Measurements from ENCODE around the gene PIGL.

PIGL gene

DNA sequence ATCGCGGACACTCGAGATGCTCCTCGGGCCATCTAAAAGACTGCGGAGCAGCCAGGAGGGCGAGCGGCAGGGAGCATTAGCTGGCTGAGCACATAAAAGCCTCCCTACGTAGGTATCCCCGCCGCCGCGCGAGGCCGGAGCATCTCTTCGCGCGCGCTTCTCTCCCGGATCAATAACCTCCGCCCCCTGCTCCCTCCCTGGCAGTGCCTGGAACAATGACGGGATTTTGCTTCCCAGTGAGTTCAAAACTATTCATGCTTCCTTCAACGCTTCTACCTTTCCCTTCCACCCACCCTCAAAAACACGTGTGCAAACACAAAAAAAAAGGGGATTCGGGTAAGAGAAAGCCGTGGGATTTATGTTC lies 135.3 kb downstream of the PIGL start:
- DNase-seq (ENCODE audit: low read depth in 1 of 2, low spot score in 1 of 2) = peak in 1 of 2 donors; percentile 10

DNA sequence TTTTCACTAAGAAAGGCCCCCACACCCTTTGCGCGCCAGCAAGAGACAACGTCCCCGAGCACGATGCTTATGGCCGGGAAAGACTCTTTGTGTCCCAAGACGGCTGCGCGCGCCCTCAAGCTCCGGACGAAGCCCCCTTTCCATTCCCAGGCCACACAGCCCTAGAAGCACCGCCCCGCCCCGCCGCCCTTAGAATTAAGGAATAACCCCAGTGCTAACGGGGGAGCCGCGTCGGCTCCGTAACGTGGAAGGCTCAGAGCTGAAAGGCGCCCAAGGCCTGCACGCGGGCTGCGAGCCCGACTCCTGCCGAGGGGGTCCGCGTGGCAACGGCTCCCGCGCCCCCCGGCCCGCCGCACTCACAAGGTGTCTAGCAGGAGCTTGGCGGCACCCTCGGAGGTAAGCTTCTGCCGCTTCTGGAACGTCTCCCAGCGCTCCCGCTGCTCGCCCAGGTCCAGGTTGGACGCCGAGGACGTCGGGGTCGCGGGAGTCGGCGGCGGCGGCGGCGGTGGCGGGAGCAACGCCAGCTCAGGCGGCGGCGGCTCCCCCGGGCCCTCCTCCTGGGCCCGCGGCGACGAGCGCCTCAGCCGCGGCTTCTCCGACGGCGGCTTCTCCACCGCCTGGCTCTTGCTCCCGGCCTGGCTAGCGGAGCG lies 135.8 kb downstream of the PIGL start:
- DNase-seq (ENCODE audit: low read depth in 1 of 2, low spot score in 1 of 2) = peak; percentile 11 to 39

- peak in 1 of 2 donors; percentile 42 for DNase-seq (ENCODE audit: low read depth in 1 of 2, low spot score in 1 of 2)
Measured at GRCh38 chr17:16353317-16354174, 136.5 kb downstream of the PIGL start, which contains the start of gene CENPV. CENPV (minus strand) TSS chr17:16353469; CDS start chr17:16353436, 33 bp downstream.

DNA sequence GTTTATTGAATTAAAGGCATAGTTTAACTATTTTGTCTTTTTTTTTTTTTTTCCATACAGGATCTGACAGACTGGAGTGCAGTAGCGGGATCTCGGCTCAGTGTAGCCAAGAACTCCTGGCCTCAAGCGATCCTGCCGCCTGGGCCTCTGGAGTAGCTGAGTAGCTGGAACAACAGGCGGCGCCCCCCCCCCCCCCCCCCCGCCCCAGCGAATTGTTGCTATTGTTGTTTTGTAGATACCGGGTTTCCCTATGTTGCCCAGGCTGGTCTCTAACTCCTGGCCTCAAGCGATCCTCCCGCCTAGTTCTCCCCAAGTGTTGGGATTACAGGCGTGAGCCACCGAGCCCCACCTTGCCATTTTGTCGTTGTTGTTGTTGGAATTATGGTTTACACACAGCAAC lies 137.6 kb downstream of the PIGL start:
- DNase-seq (ENCODE audit: low read depth in 1 of 2, low spot score in 1 of 2) = no peak

DNA sequence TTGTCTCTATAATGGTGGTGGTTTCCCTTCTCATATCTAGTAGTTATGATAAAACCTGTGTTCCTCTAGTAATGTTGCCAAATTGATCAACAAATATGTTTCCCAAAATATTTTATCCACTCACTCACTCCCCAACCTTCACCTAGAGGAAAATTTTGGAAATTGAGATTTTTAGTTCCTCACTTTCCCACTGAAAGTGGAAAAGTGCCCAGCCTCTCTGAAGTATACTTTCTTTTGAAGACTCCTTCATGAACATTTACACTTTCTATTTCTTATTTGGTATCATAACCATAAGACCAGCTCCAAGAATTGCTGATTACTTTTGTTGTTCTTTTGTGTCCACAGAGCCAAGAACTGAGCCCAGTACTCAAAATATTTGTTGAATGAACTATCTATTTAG lies 141.4 kb downstream of the PIGL start:
- no peak for DNase-seq (ENCODE audit: low read depth in 1 of 2, low spot score in 1 of 2)

GRCh38 chr17:16361874-16362273 lies 144.9 kb downstream of the PIGL start:
- no peak for DNase-seq (ENCODE audit: low read depth in 1 of 2, low spot score in 1 of 2)

DNA sequence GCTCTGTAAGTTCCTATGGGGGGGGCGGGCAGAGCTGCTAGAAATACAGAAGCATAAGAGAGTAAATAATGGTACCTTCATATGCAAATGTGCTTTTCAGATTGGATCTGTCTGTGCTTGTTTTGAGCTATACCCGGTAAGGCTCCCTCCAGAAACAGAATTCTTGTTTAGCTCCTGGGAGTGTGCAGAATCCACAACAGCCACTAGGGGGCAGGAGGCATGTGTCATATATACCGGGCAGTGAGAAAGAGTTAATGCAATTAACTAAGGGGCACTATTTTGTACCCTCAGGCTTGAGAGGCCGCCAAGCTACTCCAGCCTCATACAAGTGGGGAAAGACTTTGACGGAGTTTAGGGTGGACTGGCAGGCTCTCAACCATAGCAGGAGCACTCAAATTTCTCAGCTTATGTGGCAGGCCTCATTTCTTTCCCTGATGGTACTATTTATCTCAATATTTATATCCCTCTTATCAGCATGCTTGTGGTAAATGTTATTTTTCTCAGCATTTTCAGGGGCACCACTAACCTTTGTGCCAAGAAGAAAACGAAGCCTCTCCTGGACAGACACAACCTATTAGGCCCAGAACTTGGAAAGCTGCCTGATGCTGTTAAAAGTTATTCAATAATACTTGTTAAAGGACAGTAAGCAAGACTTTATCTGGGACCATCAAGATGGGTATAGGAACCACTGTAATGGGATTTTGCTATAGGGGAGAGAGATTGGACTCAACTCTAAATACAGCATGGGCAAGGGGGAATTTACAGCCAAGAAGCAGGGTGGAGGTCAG lies 146.9 kb downstream of the PIGL start:
- peak; percentile 43 to 76 for DNase-seq (ENCODE audit: low read depth in 1 of 2, low spot score in 1 of 2)

DNA sequence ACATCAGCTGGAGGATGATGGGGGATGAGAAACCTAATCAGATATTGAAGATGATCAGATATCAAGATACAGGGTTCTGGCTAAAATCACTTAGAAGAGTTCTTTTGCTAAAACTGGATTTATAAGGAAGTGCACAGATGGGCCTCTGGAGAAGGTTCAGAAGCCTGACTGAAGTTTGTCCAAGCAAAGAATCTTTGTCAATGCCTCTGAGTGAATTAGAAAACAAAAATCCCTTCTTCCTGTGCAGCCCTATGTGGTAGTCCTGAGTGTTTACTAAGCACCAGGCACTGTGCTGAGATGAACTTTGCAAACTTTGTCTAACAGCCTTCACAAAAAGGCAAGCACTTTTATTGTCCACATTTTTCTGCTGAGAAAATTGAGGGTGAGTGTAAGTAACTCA lies 147.6 kb downstream of the PIGL start:
- DNase-seq (ENCODE audit: low read depth in 1 of 2, low spot score in 1 of 2) = no peak

GRCh38 chr17:16371742-16372141 lies 154.7 kb downstream of the PIGL start:
- no peak for DNase-seq (ENCODE audit: low read depth in 1 of 2, low spot score in 1 of 2)

- DNase-seq (ENCODE audit: low read depth in 1 of 2, low spot score in 1 of 2) = no peak
Measured at GRCh38 chr17:16374146-16374938, 157.3 kb downstream of the PIGL start.

Data from activated CD4-positive, alpha-beta T cell treated with anti-CD3 and anti-CD28 coated beads, Interleukin-2, amount 50 U/mL, for 24 hours (primary cell).